LNCaP clone FGC (cell line): ENCODE results near the gene SULT1B1.

Experiments used
- DNase-seq: peaks from one replicate; pipeline ENCODE4 v3.0.0-alpha.2; 2011; ENCODE audit warnings: low read depth
- H3K4me3 ChIP-seq: 2 replicates; pipeline ENCODE4 v1.5.1; 2011; ENCODE audit warnings: mild to moderate bottlenecking, low read depth, low read length, control low read depth
- CTCF ChIP-seq: IDR thresholded peaks from 2 replicates; pipeline ENCODE4 v1.5.1; 2012; ENCODE audit warnings: mild to moderate bottlenecking; ENCODE audit not compliant: control insufficient read depth, insufficient read depth; ENCODE audit errors: extremely low read depth

SULT1B1 gene

DNA sequence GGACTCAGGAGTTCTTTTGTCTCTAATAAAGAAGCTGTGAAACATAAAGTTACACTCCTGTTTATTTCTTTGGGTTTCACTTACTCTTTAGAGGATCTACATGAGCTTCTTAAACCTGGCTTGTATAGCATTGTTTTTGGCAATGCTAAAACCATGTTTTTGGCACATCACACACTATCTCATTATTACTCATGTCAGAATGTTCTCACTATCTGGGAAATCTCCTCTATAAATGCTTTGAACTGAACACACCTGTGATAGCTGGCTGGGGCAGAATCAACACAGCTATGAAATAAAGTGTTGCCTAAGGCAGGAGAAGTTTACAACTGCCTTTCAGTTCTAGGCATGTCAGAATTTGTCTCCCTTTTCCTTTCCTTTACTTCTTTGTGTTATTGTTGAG, 52.6 kb downstream of the SULT1B1 start:
- peak; percentile 96 for DNase-seq

GRCh38 chr4:69702201-69702600, 58.2 kb downstream of the SULT1B1 start:
- no peak for DNase-seq
- TF ChIP-seq CTCF: no peak
- H3K4me3 ChIP-seq: no peak overlapping the region

More for the DNA sequence above, 52.6 kb downstream of the SULT1B1 start:
- no peak for TF ChIP-seq CTCF
- H3K4me3 ChIP-seq: no peak overlapping the region

DNA sequence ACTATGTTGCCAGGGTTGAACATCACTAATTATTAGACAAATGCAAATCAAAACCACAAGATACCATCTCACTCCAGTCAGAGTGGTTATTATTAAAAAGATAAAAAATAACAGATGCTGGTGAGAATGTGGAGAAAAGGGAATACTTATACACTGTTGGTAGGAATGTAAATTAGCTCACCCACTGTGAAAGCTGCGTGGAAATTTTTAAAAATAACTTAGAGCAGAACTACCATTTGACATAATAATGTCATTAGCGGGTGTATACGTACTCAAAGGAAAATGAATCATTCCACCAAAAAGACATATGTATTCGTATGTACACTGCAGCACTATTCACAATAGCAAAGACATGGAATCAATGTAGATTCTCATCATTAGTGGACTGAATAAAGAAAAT, 58.7 kb downstream of the SULT1B1 start:
- no peak overlapping the region for H3K4me3 ChIP-seq

GRCh38 chr4:69697536-69698242, 62.7 kb downstream of the SULT1B1 start:
- TF ChIP-seq CTCF: no peak
- H3K4me3 ChIP-seq: no peak overlapping the region
- no peak for DNase-seq

More for the DNA sequence above, 58.7 kb downstream of the SULT1B1 start:
- DNase-seq: no peak
- TF ChIP-seq CTCF: no peak

DNA sequence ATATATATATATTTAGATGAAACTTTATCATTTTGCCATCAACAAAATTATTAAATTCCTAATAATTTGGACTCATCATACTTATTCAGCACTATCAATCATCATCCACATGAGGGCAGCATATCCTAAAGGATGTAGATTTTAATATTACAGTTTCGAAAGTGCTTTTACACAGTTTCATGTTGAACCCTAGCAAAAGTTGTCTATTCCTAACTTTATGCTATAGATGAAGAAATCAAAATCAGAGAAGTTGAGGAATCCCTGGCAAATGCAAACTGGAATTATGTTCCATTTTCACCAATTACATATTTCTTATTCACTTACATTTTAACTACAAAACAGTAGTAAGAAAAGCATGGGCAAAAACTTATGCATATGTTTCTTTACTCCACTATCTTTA, 70.8 kb downstream of the SULT1B1 start:
- peak; percentile 61 for TF ChIP-seq CTCF
- no peak overlapping the region for H3K4me3 ChIP-seq
- peak; percentile 25 for DNase-seq

DNA sequence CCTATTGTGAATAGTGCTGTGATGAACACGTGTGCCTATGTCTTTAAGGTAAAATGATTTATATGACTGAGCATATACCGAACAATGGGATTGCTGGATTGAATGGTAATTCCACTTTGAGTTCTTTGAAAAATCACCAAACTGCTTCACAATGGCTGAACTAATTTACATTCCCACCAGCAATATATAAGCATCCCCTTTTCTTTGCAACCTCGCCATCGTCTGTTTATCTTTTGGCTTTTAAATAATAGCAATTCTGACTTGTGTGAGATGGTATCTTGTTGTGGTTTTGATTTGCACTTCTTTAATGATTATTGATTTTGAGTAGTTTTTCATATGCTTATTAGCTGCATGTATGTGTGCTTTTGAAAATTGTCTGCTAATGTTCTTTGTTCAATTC, 75.6 kb downstream of the SULT1B1 start:
- H3K4me3 ChIP-seq: no peak overlapping the region
- DNase-seq: no peak
- TF ChIP-seq CTCF: no peak
